Endothelial cell of umbilical vein (primary cell): Measurements from ENCODE around the gene CTTNBP2.

Experiments
- EZH2 ChIP-seq: IDR thresholded peaks from 2 replicates; pipeline ENCODE4 v1.6.1; 2012; ENCODE audit warnings: borderline replicate concordance, low read depth, mild to moderate bottlenecking, moderate library complexity, low read length, inconsistent platforms; ENCODE audit not compliant: severe bottlenecking
- FOS ChIP-seq: IDR thresholded peaks from 2 replicates; pipeline ENCODE4 v1.6.1; 2011; ENCODE audit warnings: mild to moderate bottlenecking, low read length, moderate library complexity, borderline replicate concordance; ENCODE audit not compliant: insufficient read depth
- GATA2 ChIP-seq: IDR thresholded peaks from 2 replicates; pipeline ENCODE4 v1.7.0; 2011; ENCODE audit warnings: low read depth, mild to moderate bottlenecking, moderate library complexity, mixed read lengths, low read length; ENCODE audit not compliant: insufficient read length, insufficient read depth
- JUN ChIP-seq: IDR thresholded peaks from 2 replicates; pipeline ENCODE4 v1.6.1; 2011; ENCODE audit warnings: borderline replicate concordance, low read depth; ENCODE audit not compliant: insufficient read length, insufficient read depth
- MYC ChIP-seq: IDR thresholded peaks from one replicate; pipeline ENCODE4 v1.6.1; 2011; ENCODE audit warnings: mild to moderate bottlenecking, low read depth, low read length
- POLR2A ChIP-seq: IDR thresholded peaks from 2 replicates; pipeline ENCODE4 v1.6.1; 2012; ENCODE audit warnings: low read depth, mild to moderate bottlenecking, control low read depth, low read length
- POLR2AphosphoS5 ChIP-seq: IDR thresholded peaks from 2 replicates; pipeline ENCODE4 v1.6.1; 2012; ENCODE audit warnings: low read depth, mild to moderate bottlenecking, control low read depth, low read length, moderate library complexity; ENCODE audit not compliant: insufficient read depth
- TF ChIP-seq, protein P1 (sequence below), 2 donors: IDR thresholded peaks; 1 replicate in 1 of 2; 2 replicates in 1 of 2; pipeline ENCODE4 v1.5.1; 2011; ENCODE audit warnings: low read length in 2 of 2, mild to moderate bottlenecking in 2 of 2, moderate library complexity in 2 of 2, control low read depth in 1 of 2, inconsistent platforms in 1 of 2, low read depth in 1 of 2; ENCODE audit not compliant: insufficient read depth in 1 of 2; ENCODE audit errors: extremely low read depth in 1 of 2
- TF ChIP-seq, protein P2 (sequence below): IDR thresholded peaks from 2 replicates; pipeline ENCODE4 v1.6.1; 2011; ENCODE audit not compliant: insufficient read depth, insufficient read length

GRCh38 chr7:117908031-117908795 lies 35.0 kb upstream of the CTTNBP2 start:
- TF ChIP-seq, protein P1, sequence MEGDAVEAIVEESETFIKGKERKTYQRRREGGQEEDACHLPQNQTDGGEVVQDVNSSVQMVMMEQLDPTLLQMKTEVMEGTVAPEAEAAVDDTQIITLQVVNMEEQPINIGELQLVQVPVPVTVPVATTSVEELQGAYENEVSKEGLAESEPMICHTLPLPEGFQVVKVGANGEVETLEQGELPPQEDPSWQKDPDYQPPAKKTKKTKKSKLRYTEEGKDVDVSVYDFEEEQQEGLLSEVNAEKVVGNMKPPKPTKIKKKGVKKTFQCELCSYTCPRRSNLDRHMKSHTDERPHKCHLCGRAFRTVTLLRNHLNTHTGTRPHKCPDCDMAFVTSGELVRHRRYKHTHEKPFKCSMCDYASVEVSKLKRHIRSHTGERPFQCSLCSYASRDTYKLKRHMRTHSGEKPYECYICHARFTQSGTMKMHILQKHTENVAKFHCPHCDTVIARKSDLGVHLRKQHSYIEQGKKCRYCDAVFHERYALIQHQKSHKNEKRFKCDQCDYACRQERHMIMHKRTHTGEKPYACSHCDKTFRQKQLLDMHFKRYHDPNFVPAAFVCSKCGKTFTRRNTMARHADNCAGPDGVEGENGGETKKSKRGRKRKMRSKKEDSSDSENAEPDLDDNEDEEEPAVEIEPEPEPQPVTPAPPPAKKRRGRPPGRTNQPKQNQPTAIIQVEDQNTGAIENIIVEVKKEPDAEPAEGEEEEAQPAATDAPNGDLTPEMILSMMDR (IDR thresholded peaks at IDR 0.05; ENCODE audit: extremely low read depth in 1 of 2, insufficient read depth in 1 of 2, low read depth in 1 of 2, low read length in 2 of 2): no peak
- no peak for TF ChIP-seq POLR2AphosphoS5
- TF ChIP-seq FOS: no peak
- no peak for TF ChIP-seq EZH2
- no peak for TF ChIP-seq JUN
- TF ChIP-seq POLR2A: no peak
- TF ChIP-seq, protein P2, sequence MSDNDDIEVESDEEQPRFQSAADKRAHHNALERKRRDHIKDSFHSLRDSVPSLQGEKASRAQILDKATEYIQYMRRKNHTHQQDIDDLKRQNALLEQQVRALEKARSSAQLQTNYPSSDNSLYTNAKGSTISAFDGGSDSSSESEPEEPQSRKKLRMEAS: no peak
- no peak for TF ChIP-seq MYC
- no peak for TF ChIP-seq GATA2
